ENCODE data around the gene ATP8B2.

- TF ChIP-seq CTCF (IDR thresholded peaks at IDR 0.05) (no peak), POLR2A (IDR thresholded peaks at IDR 0.05) (no peak), EP300 (IDR thresholded peaks at IDR 0.05) (no peak)
These were observed 54.0 kb downstream of the ATP8B2 start for GRCh38 chr1:154379301-154379700.

All from upper lobe of left lung (tissue), 4 donors.